GM12873 (cell line): ENCODE results near the gene MLN.

ENCODE experiments used
- CTCF ChIP-seq: IDR thresholded peaks from 2 replicates; pipeline ENCODE4 v1.5.1; 2012; ENCODE audit warnings: low read depth, mild to moderate bottlenecking, moderate library complexity, low read length, control low read depth; ENCODE audit not compliant: insufficient read depth; ENCODE audit errors: missing control alignments

MLN gene

GRCh38 chr6:33756211-33756954 is 47.4 kb downstream of the MLN start:
- no peak for TF ChIP-seq CTCF

GRCh38 chr6:33755070-33755869 is 48.5 kb downstream of the MLN start:
- TF ChIP-seq CTCF: no peak

GRCh38 chr6:33754222-33754621 is 49.6 kb downstream of the MLN start:
- no peak for TF ChIP-seq CTCF

- no peak for TF ChIP-seq CTCF
Observed at GRCh38 chr6:33752646-33753015, 51.2 kb downstream of the MLN start.

- no peak for TF ChIP-seq CTCF
Observed at GRCh38 chr6:33751771-33752645, 51.8 kb downstream of the MLN start.

GRCh38 chr6:33750244-33750991 is 53.4 kb downstream of the MLN start:
- no peak for TF ChIP-seq CTCF

GRCh38 chr6:33749401-33749800 is 54.4 kb downstream of the MLN start:
- no peak for TF ChIP-seq CTCF
